GM19099 (cell line): ENCODE measurements around the gene TNIP1.

ENCODE experiments used
- POLR2A ChIP-seq: IDR thresholded peaks from 3 replicates; pipeline ENCODE4 v1.6.1; 2011; ENCODE audit warnings: low read depth; ENCODE audit not compliant: insufficient read length; ENCODE audit errors: extremely low read depth

TNIP1 gene

DNA sequence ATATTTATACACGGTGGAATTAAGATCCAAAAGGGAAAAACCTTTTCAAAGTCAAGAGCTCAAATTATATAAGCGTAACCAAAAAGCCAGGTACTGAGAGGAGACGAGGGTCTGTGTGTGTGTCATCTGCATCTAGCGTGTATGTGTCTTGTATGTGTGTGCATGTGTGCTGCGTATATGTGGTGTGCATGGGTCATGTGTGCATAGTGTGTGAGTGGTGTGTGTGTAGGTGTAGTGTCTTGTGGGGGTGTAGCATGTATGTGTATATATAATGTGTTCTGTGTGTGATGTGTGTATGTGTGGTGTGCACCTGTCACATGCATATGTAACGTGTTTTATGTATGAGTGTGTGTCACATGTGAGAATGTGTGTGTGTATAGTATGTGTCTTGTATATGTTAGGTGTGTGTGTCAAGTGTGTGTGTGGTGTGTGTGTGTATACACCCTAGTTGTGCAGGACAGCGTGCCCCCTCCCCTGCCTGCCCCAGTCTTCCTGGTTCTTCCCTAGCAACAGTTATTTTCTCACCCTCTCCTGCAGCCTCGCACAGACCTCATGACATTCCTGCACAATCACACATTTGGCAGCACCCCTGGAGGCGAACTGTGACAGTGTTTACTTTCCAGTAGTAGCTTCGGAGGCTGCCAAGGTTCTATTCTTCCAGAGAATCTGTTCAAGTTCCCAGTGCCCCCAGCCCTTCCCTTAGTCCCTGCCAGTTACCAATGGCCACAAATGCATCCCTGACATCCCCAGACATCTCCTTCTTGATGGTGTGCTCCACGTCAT, 27.1 kb upstream of the TNIP1 start:
- peak; percentile 12 for TF ChIP-seq POLR2A

DNA sequence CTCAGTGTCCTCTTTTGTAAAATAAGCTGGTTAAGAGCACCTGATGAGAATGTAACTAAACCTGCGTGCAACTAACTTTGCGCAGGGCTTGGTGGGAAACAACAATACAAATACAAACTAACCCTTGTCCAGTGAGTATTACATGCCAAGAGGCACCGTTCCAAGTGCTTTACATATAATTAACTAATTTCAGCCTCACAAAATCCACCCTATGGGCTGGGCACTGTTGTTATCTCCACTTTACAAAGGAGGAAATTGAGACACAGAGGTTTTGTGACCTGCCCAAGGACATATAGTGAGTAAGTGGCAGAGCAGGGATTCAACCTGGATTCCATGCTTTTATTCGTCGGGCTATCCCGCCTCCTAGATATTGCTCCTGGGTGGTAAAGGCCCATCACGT, 26.2 kb upstream of the TNIP1 start:
- no peak for TF ChIP-seq POLR2A

DNA sequence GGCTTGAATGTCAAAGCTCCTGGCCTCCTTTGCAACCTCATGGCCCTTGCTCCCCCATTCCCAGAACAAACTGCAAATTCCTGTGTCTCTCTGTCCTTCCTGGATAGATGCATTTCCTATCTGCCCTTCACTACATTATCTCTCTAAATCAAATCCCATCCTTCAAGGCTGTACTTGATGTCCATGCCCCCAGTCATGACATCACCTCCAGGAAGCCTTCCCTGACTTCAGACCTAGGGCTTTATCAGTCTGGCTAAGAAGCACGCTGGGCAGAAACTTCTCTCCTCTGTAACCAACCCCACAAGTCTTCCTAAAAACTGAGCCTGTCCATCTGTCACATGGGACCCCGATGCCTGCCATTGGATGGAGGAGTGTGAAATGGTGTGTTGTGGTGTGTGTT, 25.7 kb upstream of the TNIP1 start:
- TF ChIP-seq POLR2A: no peak

DNA sequence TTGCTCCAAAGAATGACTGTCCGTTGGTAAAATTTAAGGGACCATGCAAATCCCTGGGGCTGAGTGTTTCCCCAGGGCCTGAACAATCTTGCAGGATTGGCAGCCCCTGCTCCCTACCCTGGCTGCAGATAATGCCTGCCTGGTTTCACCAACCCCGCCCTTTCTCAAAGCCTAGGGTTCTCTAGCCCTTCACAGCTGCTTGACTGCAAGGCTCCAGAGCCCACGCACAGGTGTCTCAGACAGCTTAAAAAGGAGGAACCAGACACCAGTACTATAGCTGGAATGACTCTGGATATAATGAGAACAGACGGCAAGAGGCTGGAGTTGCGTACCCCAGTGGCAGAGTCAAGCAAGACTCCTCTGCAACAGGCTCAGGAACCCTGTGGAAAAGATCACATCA, 25.2 kb upstream of the TNIP1 start:
- no peak for TF ChIP-seq POLR2A

DNA sequence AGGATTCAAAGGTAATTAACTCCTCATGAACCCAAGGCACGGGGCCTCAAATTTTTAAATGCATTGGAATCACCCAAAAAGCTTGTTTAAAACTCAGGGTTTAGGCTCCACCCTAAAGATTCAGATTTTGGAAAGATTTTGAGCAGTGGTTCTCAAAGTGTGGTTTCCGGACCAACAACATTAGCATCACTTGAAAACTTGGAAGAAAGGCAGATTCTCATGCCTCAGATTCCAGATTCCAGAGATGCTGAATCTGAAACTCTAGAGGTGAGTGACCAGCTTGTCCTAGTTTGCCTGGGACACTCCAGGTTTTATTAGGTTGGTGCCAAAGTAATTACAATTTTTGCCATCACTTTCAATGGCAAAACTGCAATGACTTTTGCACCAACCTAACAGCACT, 24.7 kb upstream of the TNIP1 start:
- TF ChIP-seq POLR2A: no peak

DNA sequence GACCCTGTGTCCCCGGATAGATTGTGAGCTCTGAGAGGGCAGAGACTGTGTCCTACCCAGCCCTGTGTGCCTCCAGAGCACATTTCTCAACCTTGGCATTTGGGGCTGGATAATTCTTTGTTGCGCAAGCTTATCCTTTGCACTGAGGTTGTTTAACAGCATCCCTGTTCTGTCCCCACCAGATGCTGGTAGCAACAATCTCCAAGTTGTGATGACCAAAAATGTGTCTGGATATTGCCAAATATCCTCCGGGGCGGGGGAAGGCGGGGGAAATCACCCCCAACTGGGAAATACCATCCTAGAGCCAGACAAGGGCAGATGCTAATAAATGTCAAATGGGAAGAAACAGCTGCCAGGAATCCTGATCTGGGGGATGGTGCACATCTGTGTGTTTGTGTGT, 24.0 kb upstream of the TNIP1 start:
- no peak for TF ChIP-seq POLR2A

DNA sequence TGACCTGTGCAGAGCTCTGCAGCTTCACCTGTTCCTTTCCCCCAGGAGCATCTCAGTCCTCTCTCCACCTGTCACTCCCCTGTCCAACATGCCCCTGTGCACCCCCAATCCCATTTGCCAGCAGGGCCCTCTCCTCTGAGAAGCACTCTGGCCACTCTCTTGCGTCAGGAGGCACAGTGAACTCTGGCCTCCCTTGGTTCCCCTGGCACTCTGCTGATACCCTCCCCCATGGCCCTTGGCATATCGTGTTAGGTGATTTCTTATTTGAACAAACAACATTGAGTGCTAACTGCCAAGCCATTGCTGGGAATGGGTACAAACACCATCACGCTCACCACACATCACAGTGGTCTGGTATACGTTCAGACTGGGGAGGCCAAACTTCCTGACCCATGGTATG, 20.9 kb upstream of the TNIP1 start:
- no peak for TF ChIP-seq POLR2A

DNA sequence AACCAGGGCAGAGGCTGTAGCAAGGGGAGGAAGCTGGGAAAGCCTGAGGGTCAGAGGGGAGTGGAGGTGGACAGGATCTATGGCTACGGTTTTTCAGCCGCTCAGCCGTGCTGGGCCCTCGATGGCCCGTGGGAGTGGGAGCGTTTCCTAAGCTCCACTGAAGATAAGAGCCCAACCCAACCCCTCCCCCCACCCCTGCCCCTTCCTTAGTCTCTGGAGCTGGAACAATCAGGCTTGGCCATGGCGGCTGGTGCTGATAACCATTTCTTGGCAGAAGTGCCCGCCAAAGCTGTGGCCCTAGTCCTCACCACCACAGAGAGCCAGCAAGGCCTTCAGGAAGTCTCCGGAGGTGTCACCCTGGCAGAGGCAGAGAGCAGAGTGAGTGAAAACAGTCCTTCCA, 20.3 kb upstream of the TNIP1 start:
- no peak for TF ChIP-seq POLR2A

DNA sequence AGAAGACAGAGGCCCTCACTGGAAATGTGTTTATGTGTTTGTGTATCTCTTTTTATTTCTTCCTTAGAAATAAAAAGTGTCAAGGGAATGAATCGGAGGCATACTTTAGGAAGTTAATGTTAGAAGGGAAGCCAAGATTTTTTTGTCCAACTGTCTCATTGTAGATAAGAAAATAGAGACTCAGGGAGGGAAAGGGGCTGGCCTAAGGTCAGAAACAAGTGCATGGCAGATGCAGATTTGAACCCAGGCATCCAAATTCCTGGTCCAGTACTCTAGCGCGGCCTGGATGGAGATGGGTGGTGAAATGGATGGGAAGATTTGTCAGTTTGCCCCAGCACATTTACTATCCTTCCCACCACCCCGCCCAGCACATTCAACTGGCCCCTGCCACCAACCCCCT, 19.8 kb upstream of the TNIP1 start:
- no peak for TF ChIP-seq POLR2A

DNA sequence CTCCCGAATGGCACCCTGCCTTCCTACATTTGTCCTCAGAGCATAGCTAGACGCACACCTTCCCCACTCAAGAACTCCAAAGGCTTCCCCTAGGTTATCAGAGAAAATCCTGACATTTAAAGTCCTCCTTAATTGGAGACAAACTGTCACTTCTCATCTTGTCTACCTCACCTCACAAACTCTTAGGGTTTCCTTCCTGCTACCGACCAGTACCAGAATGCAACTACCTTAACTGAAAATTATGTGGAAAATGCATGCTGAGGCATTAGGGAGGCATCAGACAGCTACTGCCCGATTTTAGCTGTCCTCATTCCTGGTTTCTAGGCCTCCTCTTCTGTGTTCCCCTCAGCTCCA, 17.9 kb upstream of the TNIP1 start:
- TF ChIP-seq POLR2A: no peak

DNA sequence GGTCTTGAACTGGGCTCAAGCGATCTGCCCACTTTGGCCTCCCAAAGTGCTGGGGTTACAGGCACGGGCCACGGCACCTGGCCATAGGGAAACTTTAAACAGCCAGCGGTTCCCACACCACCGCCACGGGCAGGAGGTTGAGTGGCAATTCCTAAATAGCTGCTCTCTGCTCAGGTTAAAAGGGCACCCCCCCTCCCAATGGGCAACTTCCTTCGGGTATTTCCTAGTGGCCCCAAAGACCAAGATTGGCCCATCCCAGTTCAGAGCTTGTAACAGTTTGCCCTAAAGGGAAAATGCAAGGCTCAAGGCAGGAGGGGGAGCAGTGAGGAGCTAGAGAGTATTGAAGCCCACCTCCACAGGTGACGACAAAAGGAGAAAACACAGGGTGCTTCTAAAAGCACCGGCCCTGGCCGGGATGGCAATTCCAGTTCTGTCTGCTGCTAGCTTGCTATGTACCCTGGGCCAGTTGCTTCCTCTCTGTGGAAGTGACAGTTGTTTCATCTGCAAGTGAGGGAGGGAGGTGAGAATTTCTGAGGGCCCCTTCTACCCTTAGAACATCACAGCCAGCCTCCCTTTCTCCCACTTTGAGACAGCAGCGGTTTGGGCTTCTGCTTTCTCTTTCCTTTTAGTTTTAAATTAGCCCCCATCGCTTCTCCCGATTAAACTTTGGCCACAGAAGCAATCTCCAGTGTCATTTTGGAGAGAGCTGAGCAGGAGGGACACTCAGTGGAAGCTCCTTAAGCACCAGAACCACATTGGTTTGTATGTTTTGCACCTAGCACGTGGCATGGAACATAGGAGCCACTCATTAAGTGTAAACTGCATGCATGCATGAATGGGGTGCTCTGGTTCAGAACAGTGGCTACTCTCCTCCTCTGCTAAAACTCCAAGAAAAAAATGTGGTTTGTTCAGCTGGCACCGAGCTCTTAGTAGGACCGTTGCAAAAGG, 17.3 kb upstream of the TNIP1 start:
- peak; percentile 37 for TF ChIP-seq POLR2A

DNA sequence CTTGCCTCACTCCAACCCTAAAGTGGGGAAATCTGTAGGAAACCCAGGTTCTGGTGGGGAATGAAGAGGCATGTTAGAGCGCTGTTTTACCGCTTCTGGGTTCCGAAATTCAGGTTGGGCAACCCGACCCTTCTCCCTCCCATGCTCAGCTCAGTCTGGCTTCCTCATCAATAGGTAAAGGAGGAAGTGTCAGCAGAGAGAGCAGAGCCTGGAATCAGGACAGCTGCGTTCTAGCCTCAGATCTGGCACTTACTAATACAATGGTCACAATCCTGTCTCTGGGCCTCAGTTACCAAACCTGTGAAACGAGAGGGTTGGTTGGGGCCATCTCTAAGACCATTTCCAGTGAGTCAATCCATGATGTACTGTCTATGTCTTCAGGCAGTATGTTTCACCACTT, 16.2 kb upstream of the TNIP1 start:
- TF ChIP-seq POLR2A: no peak

DNA sequence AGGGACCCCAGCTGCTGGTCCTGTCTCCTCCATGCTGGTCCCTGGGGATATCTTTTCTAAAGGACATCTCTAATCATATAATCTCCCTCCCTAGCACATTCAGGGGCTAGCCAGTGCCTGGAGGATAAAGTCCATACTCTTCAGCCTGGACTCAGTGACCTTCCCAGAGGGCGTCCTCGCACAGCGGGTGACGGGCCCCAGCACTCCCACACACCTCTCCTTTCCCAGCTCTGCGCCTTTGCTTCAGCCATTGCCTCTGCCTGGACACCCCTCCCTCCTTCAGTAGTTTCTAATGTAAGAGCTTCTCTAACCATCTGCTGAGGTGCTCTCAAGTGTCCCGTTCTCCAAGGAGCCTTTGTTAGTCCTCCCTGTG, 15.2 kb upstream of the TNIP1 start:
- no peak for TF ChIP-seq POLR2A

DNA sequence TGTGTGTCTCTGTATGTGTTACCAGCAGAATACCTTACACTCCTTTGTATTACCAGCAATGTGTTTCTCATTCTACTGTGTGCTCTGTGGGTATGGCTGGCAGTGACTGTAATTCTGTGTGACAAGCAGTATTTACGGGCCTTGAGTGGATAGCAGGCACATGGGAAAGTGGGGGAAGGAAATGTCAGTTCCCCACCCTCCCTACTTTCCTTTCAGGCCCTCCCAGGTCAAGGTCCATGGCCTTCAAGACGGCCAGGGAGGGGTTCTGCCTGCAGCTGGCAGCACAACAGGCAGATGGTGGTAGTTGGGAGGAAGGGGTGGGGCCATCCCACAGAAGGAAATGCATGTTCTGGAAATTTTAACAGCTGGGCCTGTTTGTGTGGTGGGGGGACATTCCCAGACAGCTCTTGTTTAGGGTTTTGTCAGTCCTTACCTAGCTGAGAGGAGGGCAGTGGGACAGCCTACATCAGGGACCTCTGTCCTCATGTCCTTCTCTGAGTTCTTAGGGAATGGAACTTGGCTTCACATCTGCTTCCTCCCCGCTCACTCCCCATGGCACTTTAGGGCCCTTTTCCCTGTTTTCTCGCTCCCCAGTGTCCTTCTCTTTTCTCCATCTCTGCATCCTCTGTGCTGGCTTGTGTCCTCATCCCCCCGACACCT, 14.6 kb upstream of the TNIP1 start:
- no peak for TF ChIP-seq POLR2A

DNA sequence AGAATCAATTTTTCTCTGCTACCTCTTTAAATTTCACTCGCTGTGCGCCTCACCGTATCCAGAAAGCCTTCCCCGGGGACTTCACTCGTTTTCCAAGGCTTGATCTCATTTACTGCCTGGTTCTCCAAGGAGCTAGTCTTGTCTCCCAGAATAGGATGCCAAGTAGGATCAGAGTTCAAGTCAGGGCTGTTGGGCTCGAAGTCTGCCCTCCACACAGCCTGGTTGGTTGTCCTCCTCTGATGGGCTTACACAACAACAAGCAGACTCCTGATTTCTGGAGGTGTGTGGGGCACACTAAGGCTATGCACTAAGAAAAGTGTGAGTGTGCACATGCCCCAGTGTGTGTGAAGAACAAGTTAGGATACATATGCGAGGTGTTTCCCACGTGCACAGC, 14.0 kb upstream of the TNIP1 start:
- TF ChIP-seq POLR2A: no peak
